HepG2 (cell line): ENCODE measurements around the gene EXOC3L4. TPM values are rescaled to one million over a fixed set of nuclear protein-coding genes. Genes with fewer than 3 reads are reported as not detected.
A peak's percentile ranks its signal among the peaks of the same experiment; 100 is the strongest.

Experiments used
- ATF6 ChIP-seq: sonication (generic); formaldehyde crosslinking; conservative IDR thresholded peaks from 2 replicates; pipeline ENCODE4 v1.4.0; 2020; ENCODE audit warnings: missing genetic modification reagents
- CHCHD3 ChIP-seq: sonication (generic); formaldehyde crosslinking; IDR thresholded peaks from 2 replicates; pipeline ENCODE4 v1.8.0; 2022; ENCODE audit warnings: mild to moderate bottlenecking, missing genetic modification reagents, moderate library complexity
- IRF9 ChIP-seq: sonication (generic); formaldehyde crosslinking; IDR thresholded peaks from 2 replicates; pipeline ENCODE4 v1.8.0; 2022; ENCODE audit warnings: missing genetic modification reagents, mild to moderate bottlenecking, borderline replicate concordance
- PHB2 ChIP-seq: fragments of 450-650 bp; IDR thresholded peaks from 2 replicates; pipeline ENCODE4 v1.6.1; 2018; ENCODE audit not compliant: partially characterized antibody
- RXRA ChIP-seq: sonication (generic); formaldehyde crosslinking; IDR thresholded peaks from 2 replicates; pipeline ENCODE4 v1.5.1; 2020; ENCODE audit warnings: missing genetic modification reagents
- SP5 ChIP-seq: IDR thresholded peaks from 2 replicates; pipeline ENCODE4 v1.6.1; 2016; ENCODE audit warnings: low read depth, borderline replicate concordance
- TBP ChIP-seq: sonication (generic); formaldehyde crosslinking; IDR thresholded peaks from 2 replicates; pipeline ENCODE4 v1.5.0; 2020; ENCODE audit warnings: missing genetic modification reagents
- TFDP2 ChIP-seq: sonication (generic); formaldehyde crosslinking; IDR thresholded peaks from 2 replicates; pipeline ENCODE4 v1.4.0; 2020; ENCODE audit warnings: missing genetic modification reagents
- ZBED4 ChIP-seq: sonication (generic); formaldehyde crosslinking; IDR thresholded peaks from 2 replicates; pipeline ENCODE4 v1.4.0; 2020; ENCODE audit warnings: missing genetic modification reagents, borderline replicate concordance
- ZNF280B ChIP-seq: sonication (generic); formaldehyde crosslinking; IDR thresholded peaks from 2 replicates; pipeline ENCODE4 v1.5.0; 2020; ENCODE audit warnings: missing genetic modification reagents, mild to moderate bottlenecking, borderline replicate concordance
- ZNF282 ChIP-seq: fragments of 450-650 bp; IDR thresholded peaks from 2 replicates; pipeline ENCODE4 v1.6.1; 2018; ENCODE audit not compliant: partially characterized antibody
- ZNF558 ChIP-seq: sonication (generic); formaldehyde crosslinking; IDR thresholded peaks from 2 replicates; pipeline ENCODE4 v1.9.0; 2022; ENCODE audit warnings: mild to moderate bottlenecking, missing genetic modification reagents, borderline replicate concordance
- ZNF616 ChIP-seq: sonication (generic); formaldehyde crosslinking; IDR thresholded peaks from 2 replicates; pipeline ENCODE4 v1.5.0; 2020; ENCODE audit warnings: low read depth, mild to moderate bottlenecking, missing genetic modification reagents
- ZNF749 ChIP-seq: sonication (generic); formaldehyde crosslinking; IDR thresholded peaks from 2 replicates; pipeline ENCODE4 v1.8.0; 2022; ENCODE audit warnings: mild to moderate bottlenecking, missing genetic modification reagents, moderate library complexity, borderline replicate concordance
- ZNF800 ChIP-seq: sonication (generic); formaldehyde crosslinking; IDR thresholded peaks from 2 replicates; pipeline ENCODE4 v1.4.0; 2020; ENCODE audit warnings: missing genetic modification reagents
- polyA plus RNA-seq, 8 experiments: library from polyadenylated mRNA; depleted of rRNA in 3 of 8; stranded (reverse) in 7 of 8; unstranded in 1 of 8; fragments of >200 nt; fragmentation: Illumina TruSeq in 4 of 8; extraction: Trizol in 4 of 8; gene quantifications; 2 replicates each; pipeline versions ENCODE4 v1.2.1 to v1.2.3, GENCODE V29; 2011 to 2016; ENCODE audit warnings: low read depth in 4 of 8, missing spikeins in 1 of 8, mixed read lengths in 1 of 8; ENCODE audit not compliant: insufficient read depth in 1 of 8
- total RNA-seq, 5 experiments: library from RNA; depleted of rRNA; stranded (reverse); fragments of >200 nt; fragmentation: Illumina TruSeq; extraction: Trizol; gene quantifications; 2 replicates each; pipeline ENCODE4 v1.2.3, GENCODE V29; 2016; ENCODE audit warnings: low read depth in 1 of 5

Gene EXOC3L4
- total and polyA plus RNA-seq, 2 of the 13 experiments (the other 11 are each of a cell fraction or from before 2014, with no cell fraction given), result 11.8 to 27.0 TPM

- TF ChIP-seq ZNF280B (CRISPR knock-in tag) (no peak), ZNF558 (CRISPR knock-in tag) (no peak), SP5 (no peak), ZNF800 (no peak), IRF9 (no peak), CHCHD3 (CRISPR knock-in tag) (0 out of 2 replicates have a peak, but pooled peaks have one; percentile 33), ZNF282 (no peak), ATF6 (no peak), TBP (no peak), TFDP2 (CRISPR knock-in tag) (no peak), ZBED4 (CRISPR knock-in tag) (no peak), RXRA (CRISPR knock-in tag) (no peak; the same call in 1 of the 2 replicates), ZNF749 (CRISPR knock-in tag) (no peak), PHB2 (no peak), ZNF616 (CRISPR knock-in tag) (no peak)
Measured at GRCh38 chr14:103097994-103098957, 3.8 kb downstream of the EXOC3L4 start (continued).
